GM13977 (cell line): ENCODE measurements around the gene NMNAT2.

Experiments
- DNase-seq: peaks from one replicate; pipeline ENCODE4 v3.0.0; 2012; ENCODE audit warnings: low spot score
- in situ Hi-C: fragments of 300-500 bp; cut with MboI; formaldehyde crosslinking; loops from one replicate; pipeline ENCODE4 v1.12.0; 2022; ENCODE audit warnings: low sequenced_read_pairs, low pct_unique_long_range_greater_than_20kb, mixed read lengths, inconsistent platforms; ENCODE audit not compliant: unreplicated experiment
- TF ChIP-seq, protein P1 (sequence below): IDR thresholded peaks from 2 replicates; pipeline ENCODE4 v1.5.1; 2012; ENCODE audit warnings: mild to moderate bottlenecking, control low read depth; ENCODE audit not compliant: insufficient read depth; ENCODE audit errors: extremely low read depth, missing control alignments

The NMNAT2 gene

DNA sequence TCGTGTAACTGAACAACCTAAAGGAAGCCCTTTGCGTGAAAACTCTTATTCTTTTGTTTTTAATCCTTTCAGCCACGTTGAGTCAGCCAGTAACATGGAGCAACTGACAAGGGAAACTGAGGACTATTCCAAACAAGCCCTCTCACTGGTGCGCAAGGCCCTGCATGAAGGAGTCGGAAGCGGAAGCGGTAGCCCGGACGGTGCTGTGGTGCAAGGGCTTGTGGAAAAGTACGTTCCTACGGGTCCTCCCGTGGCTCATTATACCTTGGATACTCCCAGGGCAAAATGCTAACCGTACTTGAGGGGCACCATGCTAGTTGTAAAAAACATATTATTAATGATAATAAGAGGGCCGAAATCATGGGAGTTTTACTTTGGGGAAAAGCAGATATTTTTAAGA is 182.7 kb downstream of the NMNAT2 start:
- in situ Hi-C loops = no loop called here
- TF ChIP-seq, protein P1, sequence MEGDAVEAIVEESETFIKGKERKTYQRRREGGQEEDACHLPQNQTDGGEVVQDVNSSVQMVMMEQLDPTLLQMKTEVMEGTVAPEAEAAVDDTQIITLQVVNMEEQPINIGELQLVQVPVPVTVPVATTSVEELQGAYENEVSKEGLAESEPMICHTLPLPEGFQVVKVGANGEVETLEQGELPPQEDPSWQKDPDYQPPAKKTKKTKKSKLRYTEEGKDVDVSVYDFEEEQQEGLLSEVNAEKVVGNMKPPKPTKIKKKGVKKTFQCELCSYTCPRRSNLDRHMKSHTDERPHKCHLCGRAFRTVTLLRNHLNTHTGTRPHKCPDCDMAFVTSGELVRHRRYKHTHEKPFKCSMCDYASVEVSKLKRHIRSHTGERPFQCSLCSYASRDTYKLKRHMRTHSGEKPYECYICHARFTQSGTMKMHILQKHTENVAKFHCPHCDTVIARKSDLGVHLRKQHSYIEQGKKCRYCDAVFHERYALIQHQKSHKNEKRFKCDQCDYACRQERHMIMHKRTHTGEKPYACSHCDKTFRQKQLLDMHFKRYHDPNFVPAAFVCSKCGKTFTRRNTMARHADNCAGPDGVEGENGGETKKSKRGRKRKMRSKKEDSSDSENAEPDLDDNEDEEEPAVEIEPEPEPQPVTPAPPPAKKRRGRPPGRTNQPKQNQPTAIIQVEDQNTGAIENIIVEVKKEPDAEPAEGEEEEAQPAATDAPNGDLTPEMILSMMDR = no peak
- no peak for DNase-seq

DNA sequence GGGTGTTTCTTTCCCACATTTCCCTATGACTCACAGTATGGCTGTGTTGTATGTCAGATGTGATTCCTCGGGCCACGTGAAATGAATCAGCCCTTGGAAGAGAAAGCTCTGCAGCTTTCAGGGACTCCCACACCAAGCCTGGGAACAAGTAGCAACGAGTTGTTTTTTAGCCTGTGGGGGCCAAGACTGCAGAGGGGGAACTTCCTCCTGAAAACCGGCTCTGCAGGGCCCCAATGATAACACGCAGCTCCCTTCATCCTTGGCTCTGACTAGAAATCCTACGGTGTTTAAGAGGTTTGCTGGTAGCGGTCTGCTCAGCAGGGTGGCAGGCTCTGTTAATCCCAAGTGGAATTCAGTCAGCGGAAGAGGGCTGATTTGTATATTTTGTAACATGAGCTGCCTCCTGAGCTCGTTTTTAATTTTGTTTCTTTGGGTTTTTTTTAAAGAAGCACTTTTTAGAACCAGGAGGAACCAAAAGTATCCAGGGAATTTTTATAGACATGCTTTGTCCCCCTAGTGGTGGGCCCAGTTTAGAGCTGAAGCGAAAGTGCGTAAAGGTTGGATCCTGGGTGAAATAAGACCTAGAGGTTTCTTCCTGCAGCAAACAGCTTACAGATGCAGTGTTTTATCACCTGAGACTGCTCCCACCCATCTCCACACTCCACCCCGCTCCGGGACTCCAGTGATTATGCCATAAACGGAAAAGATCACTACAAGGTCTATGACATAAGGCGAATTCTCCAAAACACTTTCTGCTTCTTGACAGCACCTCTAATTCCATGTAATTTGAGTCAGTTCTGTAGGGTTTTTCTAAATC is 183.3 kb downstream of the NMNAT2 start:
- TF ChIP-seq, protein P1 = no peak
- no peak for DNase-seq
- in situ Hi-C loops = no loop called here

DNA sequence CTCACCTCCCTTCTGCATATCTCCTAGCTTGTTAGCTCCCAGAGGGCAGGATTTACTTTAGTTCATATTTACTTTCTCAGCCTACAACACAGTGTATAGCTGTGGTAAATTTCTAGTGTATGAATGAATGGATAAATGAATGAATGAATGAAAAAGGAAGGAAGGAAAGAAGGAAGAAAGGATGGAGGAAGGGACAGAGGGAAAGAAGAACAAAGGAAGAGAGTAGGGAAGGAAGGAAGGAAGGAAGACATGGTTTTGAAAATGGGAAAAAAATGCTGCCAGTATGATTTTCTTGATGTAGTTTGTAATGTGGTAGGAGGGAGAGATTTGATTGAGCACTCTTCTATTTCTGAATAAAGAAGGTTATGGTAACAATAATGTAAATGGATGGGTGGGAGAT is 185.1 kb downstream of the NMNAT2 start:
- TF ChIP-seq, protein P1 = no peak
- in situ Hi-C loops = no loop called here
- DNase-seq = no peak

DNA sequence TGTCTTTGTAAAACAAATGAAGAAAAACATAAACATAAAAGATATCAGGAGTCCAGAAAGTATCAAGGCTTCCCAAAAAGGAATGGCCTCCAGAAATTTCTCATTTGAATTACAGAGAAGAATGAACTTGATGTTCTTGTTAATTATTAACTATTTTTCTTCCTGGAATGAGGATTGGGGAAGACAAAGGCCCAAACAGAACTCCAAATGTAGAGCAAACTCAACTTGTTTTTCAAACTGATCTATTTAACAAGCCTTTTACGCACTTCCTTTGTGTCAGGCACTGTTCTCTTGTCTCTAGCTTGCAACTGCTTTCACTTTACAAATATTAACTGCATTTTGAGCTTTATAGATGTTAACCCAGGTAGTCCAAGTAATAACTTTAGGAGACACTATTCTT is 186.6 kb downstream of the NMNAT2 start:
- in situ Hi-C loops = no loop called here
- DNase-seq = no peak
- TF ChIP-seq, protein P1 = no peak

DNA sequence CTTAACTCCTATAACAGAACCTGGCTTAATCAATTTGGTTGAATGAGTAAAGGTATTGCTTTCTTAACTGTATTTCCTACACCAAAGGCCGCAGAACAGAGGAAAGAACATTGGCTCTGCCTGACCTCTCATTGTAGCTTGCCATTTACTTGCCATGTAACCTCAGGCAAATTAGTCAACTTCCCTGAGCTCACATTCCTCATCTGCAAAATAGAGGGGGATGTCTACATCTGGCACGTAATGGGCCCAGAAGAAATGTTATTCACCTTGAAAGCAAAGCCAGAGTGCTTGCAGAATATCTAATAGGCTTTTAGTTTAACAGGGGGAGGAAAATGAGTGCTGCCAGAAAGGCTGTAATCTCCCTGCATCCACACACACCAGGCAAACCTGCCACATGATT is 187.8 kb downstream of the NMNAT2 start:
- no peak for DNase-seq
- in situ Hi-C loops = no loop called here
- TF ChIP-seq, protein P1 = no peak

DNA sequence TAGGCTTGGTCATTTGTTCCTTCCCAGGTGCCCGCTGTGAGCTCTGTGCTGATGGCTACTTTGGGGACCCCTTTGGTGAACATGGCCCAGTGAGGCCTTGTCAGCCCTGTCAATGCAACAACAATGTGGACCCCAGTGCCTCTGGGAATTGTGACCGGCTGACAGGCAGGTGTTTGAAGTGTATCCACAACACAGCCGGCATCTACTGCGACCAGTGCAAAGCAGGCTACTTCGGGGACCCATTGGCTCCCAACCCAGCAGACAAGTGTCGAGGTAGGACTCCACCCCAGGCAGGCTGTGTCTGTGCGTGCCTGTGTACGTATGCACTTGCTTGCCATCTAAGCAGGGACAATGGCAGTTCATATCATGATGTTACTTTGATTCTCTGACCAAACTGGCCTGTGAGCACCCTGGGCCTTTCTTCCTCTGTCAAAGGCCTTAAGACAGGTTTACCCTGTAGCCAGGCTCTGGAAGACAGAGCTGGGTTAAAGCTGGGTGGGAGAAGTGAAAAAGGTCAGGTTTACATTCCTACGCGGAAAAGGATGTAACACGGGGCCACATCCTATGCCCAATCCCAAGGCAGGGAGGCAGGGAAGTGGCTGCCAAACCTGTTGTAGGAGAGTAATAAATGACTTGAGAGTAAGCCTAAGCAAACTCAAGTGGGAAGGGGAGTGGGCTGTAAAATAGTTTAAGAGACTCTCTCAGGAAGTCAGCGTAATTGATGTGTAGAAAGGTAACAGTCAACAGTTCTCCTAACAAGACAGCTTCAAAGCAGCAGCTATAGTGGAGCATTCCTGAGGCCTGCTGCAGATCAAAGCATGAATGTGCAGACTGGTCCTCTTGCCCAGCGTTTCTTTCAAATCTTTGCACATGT is 189.6 kb downstream of the NMNAT2 start:
- in situ Hi-C loops = no loop called here
- TF ChIP-seq, protein P1 = no peak
- DNase-seq = no peak
